NCI-H146 treated with DMSO at 0.1 percent for 48 hours (cell line): ENCODE measurements around the gene TMEM176A.

Source experiments
- DNase-seq: peaks from one replicate; lab custom pipeline; 2025; ENCODE audit not compliant: unreplicated experiment; lab: John Stamatoyannopoulos, UW

Gene TMEM176A

DNA sequence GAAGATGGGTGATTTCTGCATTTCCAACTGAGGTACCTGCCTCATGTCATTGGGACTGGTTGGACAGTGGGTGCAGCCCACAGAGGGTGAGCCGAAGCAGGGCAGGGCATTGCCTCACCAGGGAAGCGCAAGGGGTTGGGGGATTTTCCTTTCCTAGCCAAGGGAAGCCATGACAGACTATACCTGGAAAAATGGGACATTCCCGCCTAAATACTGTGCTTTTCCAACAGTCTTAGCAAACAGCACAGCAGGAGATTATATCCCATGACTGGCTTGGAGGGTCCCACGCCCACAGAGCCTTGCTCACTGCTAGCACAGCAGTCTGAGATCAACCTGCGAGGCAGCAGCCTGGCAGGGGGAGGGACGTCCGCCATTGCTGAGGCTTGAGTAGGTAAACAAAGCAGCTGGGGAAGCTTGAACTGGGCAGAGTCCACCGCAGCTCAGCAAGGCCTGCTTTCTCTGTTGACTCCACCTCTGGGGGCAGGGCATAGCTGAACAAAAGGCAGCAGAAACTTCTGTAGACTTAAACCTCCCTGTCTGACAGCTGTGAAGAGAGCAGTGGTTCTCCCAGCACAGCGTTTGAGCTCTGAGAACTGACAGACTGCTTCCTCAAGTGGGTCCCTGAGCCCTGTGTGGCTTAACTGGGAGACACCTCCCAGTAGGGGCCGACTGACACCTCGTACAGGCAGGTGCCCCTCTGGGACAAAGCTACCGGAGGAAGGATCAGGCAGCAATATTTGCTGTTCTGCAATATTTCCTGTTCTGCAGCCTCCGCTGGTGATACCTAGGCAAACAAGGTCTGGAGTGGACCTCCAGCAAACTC is 7.3 kb downstream of the TMEM176A start:
- peak; percentile 36 for DNase-seq

DNA sequence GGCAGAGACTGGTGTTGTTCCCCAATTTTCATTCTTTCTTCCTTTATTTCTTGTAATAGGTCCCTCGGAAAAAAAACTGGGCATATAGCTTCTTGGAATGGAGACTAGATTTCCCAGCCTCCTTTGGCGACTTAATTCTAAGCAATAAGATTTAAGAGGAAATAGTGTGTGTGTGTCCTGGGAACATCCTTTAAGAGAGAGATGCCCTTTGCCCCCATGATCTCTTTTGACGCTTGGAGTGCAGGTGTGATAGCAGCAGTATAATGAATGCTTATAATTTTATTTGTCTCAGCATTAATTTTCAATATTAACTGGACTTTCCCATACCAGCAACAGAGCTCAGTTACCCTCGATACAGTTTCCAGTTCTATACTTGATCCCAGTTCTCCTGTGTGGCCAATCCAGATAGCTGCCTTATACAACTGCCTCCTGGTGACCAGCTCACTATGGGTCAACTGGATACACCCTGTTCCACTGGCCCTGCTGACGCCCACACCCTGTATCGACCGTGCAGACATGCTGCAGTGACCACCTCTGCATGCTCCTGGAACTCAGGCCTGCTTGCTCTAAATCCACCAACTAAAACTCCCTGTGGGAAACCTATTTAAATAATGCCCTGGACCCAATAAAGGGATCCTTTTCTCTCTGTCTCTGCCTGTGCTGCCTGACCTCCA is 13.9 kb downstream of the TMEM176A start:
- peak; percentile 92 for DNase-seq

DNA sequence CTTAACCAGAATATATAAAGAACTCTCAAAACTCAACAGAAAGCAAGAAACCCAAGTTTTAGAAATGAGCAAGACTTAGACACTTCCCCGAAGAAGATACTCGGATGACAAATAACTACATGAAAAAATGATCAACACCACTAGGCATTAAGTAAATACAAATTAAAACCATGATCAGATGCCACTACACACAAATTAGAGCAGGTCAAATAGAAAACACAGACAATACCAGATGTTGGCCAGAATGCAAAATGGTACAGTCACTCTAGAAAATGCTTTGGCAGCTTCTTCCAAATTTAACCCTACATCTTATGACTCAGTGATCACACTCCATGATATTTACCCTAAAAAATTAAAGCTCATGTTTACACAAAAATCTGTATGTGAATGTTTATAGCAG is 18.4 kb downstream of the TMEM176A start:
- DNase-seq = no peak

DNA sequence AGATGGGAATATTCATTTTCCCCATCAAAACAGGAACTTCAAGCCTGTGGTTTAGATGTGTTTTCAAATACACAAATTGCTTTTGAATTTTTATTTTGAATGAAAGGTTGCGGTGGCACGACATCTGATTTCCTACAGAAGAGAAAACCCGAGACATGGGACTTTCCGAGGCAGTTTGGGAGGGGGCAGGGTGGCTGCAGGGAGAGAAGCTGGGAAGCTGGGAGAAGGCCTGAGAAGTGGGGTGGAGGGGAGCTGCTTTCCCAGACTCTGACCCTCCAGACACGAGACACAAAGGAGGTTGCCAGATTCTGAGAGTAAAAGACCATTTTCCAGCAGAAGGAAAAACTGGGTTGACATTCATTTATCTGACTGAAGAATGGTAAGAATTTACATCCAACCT is 19.6 kb downstream of the TMEM176A start:
- no peak for DNase-seq

DNA sequence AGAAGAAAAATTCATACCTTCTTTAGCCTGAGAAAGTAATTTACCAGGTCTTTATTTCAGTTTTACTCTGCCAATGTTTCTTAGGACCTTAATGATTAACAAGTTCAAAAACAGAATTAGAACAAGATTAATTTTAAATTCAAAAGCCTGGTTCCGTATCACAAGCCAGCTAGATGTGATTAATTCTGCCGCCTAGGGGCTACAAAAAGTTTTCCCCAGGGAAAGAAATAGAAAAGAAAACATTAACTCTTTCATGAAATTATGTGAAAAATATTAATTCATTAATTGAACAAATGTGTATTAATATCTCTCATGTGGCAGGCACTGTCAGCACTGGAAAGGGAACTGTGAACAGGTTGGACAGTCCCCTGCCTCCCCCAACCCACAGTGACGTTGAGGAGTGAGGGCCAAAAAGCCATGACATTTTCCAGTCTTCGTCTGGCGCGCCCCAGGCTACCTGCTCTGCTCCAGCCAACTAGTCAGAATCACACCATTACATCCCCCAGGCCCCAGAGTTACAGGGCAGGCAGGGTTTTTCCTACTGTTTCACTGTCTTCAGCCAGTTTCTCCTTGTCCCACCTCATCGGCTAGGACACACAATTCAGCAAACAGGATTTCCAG is 20.1 kb downstream of the TMEM176A start:
- DNase-seq = no peak

DNA sequence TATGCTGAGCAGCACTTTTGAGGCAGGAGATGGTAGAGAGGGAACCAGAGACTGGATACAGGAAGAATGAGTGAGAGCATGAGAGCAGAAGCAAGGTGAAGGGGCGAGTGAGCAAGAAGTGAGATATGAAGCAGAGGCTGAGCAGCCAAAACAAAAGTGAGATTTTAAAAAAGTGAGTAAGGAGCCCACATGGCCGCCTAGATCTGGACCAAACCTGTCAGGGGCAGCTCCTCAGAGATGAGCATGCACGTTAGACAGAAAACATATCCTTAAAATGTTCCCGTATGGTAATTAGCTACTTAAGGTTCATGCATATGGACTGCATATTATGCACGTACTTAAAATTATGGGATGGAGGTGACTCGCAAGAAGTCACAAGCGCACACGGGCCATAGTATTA is 22.5 kb downstream of the TMEM176A start:
- DNase-seq = no peak

DNA sequence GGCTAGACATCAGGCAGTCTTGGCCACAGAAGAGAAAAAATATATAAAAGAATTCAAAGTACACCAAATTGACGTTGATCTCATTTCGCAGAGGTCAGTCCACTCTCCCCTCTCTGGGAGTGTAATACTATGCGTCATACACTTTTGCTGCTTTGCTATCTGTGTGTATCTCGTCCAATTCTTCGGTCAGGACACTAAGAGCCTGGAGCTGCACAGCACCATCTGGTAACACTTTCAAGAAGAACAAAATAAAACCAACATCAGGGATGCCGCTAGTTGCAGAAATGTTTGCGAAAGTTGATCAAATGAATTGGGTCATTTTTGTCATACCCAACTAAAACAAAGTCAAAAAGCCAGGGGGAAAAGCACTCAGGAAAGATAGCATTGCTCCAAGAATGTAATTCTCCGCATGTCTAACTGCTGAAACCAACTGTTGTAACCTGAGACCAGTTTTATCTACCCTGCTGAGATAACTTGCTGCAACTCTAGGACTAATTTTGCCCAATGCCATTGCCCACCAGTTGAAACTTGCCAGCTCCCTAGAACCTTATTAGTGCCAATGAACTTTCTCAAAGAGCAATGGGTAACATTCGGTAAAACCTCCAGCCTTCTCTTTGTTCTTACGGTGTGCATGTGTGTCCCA is 23.0 kb downstream of the TMEM176A start:
- no peak for DNase-seq

DNA sequence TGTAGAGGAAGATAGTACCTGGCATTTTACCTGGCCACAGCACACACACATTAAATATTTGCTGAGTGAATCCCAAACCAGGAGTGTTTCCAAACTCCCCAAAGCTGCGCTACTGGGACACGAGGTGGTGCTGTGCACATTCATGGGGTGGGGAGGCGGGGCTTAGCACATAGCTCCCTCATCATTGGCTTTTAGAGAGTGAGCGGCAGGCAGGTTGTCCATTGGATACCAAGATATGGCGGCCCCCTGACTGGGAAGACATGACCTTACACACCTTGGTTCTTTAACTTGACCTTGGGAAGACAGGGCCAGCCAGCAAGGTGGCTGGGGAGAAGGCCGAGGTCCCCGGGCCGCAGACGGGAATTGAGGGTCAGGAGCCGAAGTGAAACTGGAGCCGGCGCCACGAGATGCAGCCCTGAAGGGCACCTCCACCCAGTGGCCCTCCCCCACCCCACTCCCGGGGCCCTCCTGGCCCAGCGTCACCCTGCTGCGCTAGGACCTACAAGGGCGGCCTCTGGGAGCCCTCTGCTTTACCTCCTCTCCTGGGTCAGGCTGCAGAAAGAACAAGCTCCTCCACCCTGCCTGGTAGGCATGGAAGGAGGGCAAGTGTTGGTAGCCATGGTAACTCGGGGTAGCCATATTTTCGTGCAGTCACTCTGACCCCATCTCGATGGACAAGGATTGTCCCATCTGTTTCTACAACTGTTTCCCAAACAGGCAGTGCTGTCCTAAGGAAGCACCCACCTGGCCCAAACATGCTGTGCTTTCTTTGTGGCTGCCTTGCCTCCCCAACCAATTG is 24.0 kb downstream of the TMEM176A start:
- DNase-seq = no peak

DNA sequence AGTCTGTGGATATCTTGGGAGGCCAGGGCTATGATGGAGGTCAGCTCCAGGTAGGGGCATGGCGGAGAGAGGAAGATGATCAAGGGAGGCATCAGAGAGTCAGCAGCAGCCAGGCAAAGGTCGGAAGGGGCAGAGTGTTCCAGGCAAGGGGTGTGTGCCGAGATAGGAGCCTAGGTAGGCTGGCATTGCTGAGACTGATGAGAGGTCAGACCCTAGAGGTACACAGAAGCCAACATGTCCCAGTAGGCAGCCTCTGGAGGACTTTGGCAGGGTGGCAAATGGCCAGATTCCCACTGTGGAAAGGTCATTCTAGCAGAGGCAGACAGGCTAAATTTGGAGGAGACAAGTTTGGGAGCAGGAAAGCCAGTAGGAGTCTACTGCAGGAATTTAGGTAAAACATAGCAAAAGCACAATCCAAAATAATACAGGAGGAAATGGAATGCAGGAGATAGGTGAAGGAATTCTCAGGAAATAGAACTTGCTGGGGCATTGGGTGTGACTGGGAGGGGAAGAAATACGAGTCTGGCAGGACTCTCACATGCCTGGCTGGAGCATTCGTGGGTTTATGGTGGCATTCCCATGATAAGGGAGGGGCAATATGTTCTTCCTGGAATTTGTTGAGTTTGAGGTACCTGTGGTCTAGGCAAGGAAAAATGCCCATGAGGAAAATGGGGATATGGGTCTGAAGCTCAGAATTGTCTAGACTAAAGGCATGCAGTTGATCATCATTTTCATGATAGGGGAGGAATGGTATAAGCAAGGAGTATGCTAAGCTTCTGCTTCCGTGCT is 25.7 kb downstream of the TMEM176A start:
- DNase-seq = no peak

DNA sequence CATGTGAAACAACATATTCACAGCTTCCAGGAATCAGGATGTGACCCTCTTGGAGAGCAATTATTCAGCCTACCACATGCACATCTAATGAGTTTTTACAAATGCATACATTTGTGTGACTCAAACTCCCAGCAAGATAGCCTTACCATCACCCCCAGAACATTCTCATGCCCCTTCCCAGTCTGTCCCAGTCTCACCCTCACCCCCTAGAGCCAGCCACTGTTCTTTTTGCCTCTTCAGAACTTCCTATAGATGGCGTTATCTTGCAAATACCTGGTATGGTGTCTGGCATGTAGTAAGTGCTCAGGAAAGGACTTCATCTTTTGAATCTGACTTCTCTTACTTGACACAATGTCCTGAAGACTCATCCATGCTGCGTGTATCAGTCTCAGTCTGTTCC is 27.8 kb downstream of the TMEM176A start:
- no peak for DNase-seq

DNA sequence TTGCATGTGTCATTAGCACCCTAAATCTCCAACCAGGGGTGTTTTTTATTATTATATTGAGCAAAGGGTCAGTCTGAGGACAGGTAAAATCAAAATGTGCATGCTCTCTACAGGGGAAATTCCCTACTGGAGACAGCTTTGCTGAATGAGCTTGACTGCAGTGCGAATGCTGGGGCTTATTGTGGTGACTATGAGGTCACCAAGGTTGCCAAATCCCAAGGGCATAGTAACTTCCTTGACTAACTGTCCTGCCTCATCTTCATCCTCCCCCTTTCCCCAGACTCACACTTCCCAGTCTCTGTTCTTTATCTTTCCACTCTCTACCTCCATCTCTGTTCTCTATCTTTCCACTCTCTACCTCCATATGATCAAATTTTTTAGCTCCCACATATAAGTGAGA is 28.9 kb downstream of the TMEM176A start:
- DNase-seq = no peak

DNA sequence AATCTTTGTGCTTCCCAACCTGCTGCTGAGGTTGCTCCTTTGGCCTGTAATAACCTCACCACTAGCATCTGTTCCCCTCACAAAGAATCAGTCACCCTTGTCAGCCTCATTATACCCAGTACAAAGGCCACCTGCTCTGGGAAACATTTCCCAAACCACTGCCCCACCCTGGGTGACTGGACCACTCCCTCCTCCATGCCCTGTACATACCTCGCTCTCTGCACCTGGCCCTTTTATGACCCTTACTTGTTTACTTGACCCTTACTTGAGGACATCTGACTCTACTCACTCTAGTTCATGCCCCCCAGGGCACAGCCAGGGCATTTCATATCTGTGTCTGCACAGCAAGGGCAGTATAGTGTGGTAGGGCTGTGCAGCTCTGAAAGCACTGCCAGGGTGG is 30.4 kb downstream of the TMEM176A start:
- peak; percentile 99 for DNase-seq

DNA sequence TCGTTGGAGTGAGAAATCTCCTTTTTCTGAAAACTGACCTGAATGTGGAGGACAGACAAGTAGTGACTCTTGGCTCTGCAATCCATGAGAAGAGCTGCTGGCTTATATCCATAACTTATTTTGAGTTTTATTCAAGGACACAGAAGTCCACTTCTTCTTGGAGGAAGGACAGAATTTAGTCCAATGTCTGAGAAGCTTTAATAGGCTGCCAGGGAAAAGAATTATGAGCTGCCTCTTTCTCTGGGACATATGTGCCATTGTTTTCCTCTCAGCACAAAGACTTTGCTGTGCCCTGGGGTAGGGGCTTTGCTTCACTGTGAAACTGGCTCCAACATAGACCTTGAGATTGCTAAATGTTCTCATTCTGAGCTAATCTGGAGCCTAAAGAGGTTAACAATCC is 31.3 kb downstream of the TMEM176A start:
- DNase-seq = no peak

DNA sequence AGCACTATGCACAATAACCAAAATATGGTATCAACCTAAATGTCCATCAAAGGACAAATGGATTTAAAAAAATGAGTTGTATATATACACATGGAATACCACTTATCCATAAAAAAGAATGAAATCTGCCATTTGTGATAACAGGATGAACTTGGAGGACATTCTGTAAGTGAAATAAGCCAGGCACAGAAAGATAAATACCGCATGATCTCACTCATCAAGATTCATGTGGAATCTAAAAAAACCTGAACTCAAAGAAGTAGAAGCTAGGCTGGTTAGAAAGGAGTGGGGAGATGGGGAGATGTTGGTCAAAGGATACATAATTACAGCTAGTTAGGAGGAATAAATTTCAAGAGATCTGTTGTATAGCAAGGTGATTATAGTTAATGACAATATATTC is 34.5 kb downstream of the TMEM176A start:
- DNase-seq = no peak

DNA sequence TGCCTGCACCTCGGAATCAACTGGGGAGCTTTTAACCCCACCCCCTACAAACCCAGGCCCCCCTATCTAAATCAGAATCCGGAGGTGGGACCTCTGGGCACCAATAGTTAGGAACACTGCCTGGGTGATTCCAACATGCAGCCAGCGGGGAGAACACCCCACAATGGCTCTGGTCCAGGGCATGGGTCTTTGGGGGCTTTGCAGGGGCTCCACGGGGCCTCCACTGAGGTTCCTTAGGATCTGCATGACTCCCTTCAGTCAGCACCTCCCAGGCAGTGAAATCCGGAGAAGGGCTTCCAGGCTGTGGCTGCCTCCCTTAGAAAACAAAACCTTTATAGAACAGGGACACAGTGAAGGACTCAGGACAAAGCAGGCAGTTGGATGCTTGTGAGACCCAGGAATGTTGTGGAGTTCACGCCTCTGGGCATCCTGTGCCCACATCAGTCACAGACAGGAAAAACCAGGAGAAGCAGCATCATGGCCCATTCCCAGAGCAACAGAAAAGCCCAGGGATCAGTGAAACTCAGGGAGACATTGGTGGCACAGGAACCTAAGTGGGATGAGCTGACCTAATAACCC is 35.2 kb downstream of the TMEM176A start:
- no peak for DNase-seq

DNA sequence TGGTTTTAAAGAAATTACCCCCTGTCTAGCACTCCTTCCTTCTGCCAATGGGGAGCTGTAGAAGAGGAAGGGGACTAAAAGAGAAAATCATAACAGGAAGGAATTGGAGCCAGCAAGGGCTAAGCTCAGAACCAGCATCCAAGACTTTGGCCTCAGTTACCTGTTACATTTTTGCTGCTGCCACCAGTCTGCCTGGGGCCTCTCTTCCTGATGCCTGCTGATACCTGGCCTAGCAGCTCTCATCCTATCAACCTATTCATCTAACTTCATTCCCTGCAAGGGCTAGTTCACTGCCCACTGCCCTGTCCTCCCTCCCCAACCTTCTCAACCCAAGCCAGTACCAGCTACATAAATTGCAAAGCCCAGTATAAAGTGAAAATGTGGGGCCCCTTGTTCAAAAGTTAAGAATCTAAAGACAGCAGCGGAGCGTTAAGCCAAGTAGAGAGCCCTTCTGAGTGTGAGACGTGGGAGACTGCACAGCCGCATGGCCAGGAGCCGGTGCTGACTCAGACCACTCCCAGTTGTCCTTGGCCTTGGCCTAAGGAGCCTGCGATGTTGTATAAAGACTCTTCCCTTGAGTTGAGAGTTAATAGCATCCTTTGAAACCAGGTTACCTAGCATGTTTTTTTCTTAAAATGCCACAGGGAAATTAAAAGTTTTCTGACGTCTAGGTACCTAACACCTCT is 38.5 kb downstream of the TMEM176A start:
- DNase-seq = no peak

DNA sequence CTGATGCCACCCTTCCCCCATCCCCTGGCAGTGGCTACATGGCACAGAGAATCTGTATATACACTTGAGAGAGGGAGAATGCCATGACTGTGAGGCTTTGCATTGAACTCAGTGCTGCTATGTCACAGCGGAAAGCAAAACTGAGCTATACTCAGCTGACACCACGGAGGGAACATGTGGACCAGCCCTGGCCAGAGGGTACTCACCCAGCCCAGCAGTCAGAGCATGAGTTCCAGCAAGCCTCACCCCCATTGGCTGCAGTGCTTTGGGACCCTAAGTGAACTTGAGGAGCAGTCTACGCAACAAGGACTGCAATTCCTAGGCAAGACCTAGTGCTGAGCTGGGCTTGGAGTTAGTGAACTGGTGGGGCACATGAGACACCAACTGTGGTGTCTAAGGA is 41.4 kb downstream of the TMEM176A start:
- no peak for DNase-seq

DNA sequence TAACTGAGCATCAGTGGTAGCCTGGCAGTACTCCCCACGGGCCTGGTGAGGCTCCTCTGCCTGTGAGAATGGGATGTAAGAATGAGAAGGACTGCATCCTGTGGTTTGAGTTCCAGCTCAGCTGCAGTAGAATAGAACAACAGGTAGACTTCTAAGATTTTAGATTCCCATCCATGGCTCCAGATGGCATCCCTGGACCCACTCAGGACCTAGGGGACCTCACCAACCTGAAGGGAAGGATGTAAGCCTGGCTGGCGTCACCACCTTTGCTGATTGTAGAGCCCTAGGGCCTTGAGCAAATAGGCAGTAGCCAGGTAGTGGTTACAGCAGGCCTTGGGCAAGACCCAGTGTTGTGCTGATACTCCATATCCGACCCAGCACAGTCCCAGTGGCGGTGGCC is 42.1 kb downstream of the TMEM176A start:
- no peak for DNase-seq

DNA sequence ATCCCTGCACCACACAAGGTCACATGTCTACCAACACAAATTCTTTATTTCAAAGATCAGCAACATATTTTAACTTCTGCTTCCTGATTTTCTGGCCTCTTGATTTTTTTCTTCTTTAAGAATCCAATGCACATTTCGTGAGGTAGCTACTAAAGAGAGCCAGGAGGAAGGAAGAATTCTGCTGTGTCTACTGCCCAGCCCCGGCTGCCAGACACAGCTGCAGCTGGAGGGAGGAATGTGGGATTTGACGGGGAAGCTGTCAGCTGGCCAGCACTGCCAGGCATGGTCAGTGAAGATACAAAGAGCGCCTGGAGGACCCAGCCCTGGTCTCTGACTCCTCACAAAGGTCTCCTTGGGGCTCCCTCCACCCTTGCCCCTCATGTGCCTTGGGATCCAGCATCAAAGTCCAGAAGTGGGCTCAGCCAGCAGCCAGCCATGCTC is 44.9 kb downstream of the TMEM176A start:
- no peak for DNase-seq
